NCI-H526 treated with DMSO at 0.1 percent for 48 hours (cell line): Measurements from ENCODE around the gene FOXD4.
"Not testable (repeated sequence)": the region's sequence is repeated elsewhere in the genome, so short reads cannot be mapped to it uniquely, and the experiment has no call there.

Source experiments
- DNase-seq: peaks from one replicate; lab custom pipeline; 2025; lab: John Stamatoyannopoulos, UW

Gene FOXD4

DNA sequence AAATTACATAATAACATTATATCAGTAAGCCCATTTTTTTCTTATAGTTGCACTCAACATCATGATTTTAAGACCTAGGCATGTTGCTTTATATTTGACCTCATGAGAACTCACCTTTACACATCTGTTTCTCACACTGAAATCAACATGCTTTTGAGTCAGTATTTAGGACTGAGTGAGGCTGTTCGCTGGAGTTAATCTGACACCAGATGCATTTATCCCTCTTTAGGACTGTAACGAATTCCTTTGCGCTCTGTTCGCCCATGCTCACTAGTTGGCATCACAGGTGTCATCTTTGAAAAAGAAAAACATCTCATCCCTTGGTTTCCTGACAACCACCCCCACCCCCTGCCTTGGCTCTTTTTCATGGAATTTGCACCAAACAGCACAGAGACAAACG, 24.3 kb downstream of the FOXD4 start:
- not testable (repeated sequence) for DNase-seq

- DNase-seq, result not testable (repeated sequence)
Measured at GRCh38 chr9:90851-91250, 27.4 kb downstream of the FOXD4 start.

- not testable (repeated sequence) for DNase-seq
Measured at GRCh38 chr9:88396-89037, 29.7 kb downstream of the FOXD4 start.

- DNase-seq, result not testable (repeated sequence)
Measured at GRCh38 chr9:87860-88259, 30.4 kb downstream of the FOXD4 start.

GRCh38 chr9:87105-87504, 31.1 kb downstream of the FOXD4 start:
- not testable (repeated sequence) for DNase-seq

DNA sequence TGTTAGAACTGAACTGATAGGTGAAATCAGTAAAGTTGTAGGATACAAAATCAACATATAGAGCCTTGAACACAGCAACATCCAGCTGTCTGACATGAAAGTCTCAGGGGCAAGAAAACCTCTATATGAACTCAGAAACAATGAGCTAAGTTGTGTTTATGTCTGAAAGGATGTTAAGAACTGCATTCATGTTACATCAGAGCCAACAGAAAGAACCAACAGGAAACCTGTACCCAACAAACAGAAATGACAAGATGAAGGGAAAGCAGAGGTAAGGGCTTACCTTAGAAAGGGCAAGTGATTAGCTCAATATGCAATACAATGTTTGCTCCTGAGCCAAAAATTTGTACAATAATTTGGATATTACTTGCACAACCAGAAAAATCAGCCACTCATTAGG, 31.5 kb downstream of the FOXD4 start:
- DNase-seq, result not testable (repeated sequence)

DNA sequence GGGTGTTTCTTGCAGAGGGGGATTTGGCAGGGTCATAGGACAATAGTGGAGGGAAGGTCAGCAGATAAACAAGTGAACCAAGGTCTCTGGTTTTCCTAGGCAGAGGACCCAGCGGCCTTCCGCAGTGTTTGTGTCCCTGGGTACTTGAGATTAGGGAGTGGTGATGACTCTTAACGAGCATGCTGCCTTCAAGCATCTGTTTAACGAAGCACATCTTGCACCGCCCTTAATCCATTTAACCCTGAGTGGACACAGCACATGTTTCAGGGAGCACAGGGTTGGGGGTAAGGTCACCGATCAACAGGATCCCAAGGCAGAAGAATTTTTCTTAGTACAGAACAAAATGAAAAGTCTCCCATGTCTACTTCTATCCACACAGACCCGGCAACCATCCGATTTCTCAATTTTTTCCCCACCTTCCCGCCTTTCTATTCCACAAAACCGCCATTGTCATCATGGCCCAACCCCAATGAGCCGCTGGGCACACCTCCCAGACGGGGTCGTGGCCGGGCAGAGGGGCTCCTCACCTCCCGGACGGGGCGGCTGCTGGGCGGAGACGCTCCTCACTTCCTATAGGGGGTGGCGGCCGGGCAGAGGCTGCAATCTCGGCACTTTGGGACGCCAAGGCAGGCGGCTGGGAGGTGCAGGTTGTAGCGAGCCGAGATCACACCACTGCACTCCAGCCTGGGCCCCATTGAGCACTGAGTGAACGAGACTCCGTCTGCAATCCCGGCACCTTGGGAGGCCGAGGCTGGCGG, 35.1 kb downstream of the FOXD4 start:
- not testable (repeated sequence) for DNase-seq

GRCh38 chr9:78333-78732, 39.9 kb downstream of the FOXD4 start:
- not testable (repeated sequence) for DNase-seq

DNA sequence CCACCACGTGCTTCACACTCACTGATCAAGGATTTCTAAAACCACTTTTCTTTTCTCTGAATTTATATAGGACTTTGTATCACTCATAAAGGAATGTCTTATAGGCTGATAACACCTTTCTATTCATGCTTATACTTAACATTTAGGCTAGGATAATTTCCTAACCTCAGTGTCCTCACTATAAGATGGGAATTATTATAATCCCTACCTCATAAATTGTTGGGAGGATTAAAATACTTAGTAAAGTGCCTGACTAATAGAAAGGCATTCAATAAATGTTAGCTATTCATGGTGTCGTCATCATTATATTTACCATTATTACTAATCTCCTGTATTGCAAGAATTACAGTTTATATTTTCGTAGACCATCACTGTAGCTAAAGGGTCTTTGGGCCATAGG, 41.8 kb downstream of the FOXD4 start:
- DNase-seq, result not testable (repeated sequence)

DNA sequence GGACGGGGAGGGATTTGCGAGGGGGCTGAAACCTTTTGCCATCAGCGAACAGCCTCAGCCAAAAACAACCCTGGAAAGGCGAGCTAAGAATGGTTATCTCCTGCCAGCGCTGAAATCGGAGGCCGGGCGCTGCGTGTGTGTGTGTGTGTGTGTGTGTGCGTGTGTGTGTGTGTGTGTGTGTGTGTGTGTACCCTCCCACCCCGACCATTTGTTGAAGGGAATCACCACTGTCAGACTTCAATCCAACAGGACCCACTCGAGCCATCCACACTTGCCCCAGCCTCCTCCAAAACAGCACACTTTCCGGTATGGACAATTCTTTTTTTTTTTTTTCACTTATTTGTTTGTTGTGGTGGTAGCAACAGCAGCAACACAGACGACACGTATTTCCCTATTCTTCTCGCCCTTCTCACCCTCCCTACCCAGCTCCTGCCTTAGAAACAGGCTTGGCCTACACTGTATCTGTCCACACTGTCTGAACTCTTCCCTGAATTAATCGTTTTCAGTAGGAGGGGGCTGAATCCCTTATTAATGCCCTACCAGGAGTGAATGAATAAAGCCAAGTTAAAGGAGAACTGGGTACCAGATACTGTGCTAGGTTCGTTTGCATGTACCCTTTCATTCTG, 44.2 kb downstream of the FOXD4 start:
- DNase-seq, result not testable (repeated sequence)

DNA sequence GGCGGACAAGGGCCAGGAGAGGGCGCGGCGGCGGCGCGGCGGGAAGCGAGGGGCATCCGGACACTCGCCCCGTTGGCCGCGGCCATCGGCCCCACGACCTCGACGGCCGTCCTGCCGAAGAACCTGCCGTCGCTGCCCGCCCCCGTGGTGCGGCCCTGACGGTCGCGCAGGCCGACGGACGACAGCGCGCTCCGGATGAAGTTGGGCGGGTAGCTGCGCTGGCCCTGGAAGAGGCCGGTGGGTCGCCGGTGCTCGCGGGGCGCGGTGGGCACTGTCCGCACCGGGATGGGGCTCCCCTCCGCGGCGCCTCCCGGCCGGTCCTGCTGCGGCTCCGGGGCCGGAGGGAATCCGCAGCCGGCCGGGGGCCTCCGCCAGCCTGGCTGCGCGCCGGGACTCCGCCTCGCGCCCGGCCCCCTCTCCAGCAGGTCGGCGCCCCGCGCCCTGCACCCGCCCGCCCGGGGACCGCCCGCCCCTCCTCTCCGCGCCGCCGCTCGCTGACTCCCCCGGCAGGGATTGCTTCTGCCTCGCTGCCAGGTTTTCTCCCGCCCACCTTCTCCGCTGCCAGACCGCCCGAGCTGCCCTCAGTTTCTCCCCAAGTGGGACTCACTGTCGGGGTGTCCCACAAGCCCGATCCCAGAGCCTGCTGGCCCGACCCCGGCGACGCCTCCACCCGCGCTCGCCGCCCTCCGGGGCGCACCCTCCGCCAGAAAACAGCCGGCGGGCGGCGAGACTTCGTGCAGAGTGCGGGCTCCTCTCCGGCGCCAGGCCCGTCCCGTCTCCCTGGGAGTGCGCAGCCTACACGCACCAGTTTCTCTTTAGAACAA, 44.9 kb downstream of the FOXD4 start:
- DNase-seq, result not testable (repeated sequence)
